Stimulated activated CD8-positive, alpha-beta memory T cell treated with anti-CD3 and anti-CD28 coated beads, Interleukin-4, amount 100 ng/mL, for 1 hour (primary cell): ENCODE measurements around the gene PHACTR3.

Source experiments
- DNase-seq, 2 donors: peaks; one replicate each; pipeline ENCODE4 v3.0.0-alpha.2; 2020; ENCODE audit warnings: low read depth in 2 of 2, low spot score in 1 of 2

Gene PHACTR3

GRCh38 chr20:59726281-59726595 lies 121.9 kb downstream of the PHACTR3 start:
- no peak for DNase-seq

DNA sequence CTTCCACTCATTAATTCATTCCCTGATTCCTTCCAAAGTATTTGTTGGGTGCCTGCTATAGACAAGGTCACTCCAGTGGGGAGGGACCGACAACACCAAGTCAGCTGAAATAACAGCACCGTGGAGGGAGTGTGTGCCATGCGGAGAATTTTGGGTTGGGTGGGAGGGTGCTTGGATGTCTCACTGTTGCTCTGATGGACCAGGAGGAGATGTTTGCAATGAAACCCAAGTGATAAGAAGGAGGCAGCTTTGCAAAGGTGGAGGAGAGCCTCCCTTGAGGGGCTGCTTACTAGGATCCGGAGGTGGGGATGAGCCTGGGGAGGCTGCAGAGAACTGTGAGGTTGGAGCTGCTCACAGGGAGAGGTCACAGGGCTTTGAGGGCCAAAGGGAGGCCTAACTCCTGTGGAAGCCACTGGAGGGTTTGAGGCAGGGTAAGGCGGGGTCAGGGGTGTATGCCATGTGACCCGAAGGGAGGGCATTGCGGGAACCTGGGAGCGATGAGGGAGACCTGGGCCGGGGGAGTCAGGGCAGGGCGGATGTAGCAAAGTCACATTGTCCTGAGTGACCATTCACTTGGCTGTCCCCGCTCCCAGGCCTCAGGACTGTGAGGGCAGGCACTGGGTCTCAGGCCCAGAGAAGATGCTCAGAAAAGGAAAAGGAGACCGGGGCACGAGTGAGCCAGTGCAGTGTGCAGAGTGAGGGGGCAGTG lies 124.5 kb downstream of the PHACTR3 start:
- DNase-seq, result no peak

- DNase-seq, result no peak
Measured at GRCh38 chr20:59729506-59729905, 125.2 kb downstream of the PHACTR3 start.

- no peak for DNase-seq
Measured at GRCh38 chr20:59730722-59731121, 126.4 kb downstream of the PHACTR3 start.

GRCh38 chr20:59731376-59731775 lies 127.0 kb downstream of the PHACTR3 start:
- DNase-seq, result no peak

- no peak for DNase-seq
Measured at GRCh38 chr20:59733351-59733750, 129.0 kb downstream of the PHACTR3 start.

- no peak for DNase-seq
Measured at GRCh38 chr20:59735486-59735885, 131.1 kb downstream of the PHACTR3 start.

GRCh38 chr20:59735917-59736316 lies 131.6 kb downstream of the PHACTR3 start:
- no peak for DNase-seq

DNA sequence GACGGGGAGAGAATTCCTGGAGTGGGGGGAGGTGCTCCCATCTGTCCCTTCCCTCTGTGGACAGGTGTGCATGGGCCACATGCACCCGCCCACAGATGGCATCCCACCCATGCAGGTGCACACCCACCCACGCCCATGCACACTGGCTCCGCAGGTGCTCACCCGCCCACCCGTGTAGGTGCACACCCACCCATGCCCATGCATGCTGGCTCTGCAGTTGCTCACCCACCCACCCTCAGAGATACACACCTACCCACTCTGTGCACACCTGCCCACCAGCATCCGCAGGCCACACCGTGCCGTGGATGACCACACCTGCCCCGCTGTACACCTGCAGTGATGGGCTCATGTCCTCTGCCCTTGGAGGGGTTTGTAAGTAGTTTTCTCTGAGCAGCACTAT lies 132.0 kb downstream of the PHACTR3 start:
- DNase-seq, result no peak

GRCh38 chr20:59737073-59737666 lies 132.8 kb downstream of the PHACTR3 start:
- DNase-seq, result no peak

GRCh38 chr20:59737816-59738215 lies 133.5 kb downstream of the PHACTR3 start:
- no peak for DNase-seq

DNA sequence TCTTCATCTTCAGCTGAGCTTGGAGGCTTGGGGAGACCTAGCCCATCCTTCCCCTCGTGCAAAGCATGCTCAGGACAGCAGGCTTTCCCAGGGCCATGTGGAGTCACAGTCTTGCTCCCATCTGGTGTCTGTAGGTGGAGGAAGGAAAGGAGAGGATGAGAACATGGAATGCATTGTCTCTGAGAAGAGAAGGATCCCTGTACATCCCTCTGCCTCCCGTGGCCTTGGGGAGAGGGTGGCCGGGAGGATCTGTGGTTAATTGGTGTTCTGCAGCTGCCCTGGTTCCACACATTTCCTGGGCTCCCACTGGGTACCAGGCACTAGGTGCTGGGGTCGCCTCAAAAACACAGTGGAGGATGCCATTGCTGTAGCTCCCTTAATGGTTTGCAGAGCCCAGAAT lies 134.5 kb downstream of the PHACTR3 start:
- DNase-seq, result no peak

DNA sequence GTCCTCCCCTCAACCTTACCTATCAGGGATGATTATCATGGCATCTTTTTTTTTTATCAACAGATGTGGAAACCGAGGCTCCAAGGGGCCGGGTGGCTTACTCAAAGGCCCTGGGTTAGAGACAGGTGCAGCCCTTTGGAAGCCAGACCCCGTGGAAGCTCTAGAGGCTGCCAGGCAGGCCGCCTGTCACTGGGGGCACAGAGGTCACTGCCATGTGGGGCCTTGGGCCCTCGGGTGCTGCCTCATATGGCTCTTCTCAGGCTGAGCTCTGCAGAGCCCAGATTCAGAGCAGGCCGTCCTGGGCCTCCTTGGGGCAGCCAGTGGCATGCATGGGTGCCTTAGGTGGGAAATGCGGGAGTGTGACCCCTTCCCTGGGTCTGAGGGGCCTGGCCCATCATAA lies 136.3 kb downstream of the PHACTR3 start:
- no peak for DNase-seq

- no peak for DNase-seq
Measured at GRCh38 chr20:59741073-59741472, 136.7 kb downstream of the PHACTR3 start.

- no peak for DNase-seq
Measured at GRCh38 chr20:59742351-59743095, 138.2 kb downstream of the PHACTR3 start.

- DNase-seq, result no peak
Measured at GRCh38 chr20:59743308-59743707, 139.0 kb downstream of the PHACTR3 start.

GRCh38 chr20:59743767-59744485 lies 139.6 kb downstream of the PHACTR3 start:
- DNase-seq, result no peak

- no peak for DNase-seq
Measured at GRCh38 chr20:59744756-59745155, 140.4 kb downstream of the PHACTR3 start.

- no peak for DNase-seq
Measured at GRCh38 chr20:59745201-59745600, 140.9 kb downstream of the PHACTR3 start.

GRCh38 chr20:59745716-59746115 lies 141.4 kb downstream of the PHACTR3 start:
- no peak for DNase-seq

DNA sequence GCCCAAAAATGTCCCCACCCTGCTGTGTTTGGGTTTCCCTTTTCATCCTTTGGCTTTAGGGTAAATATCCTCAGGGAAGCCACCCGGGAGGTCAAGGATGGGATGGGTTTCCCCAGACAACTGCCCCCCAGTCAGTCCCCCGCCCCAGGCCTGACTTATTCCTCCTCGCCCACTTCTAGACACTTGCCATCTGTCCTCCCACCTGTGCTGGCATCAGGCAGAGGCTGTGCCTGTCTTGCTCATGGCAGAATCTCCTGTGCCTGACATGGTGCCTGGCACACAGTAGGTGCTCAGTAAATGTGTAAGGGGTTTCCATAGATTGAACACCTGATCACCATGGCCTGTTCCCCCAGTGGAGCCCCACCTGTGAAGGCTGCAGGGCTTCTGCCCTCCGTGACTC lies 141.8 kb downstream of the PHACTR3 start:
- DNase-seq, result no peak
